IPS DF 6.9 (cell line): ENCODE results near the gene TMEM151B.

Experiments
- DNase-seq: peaks from one replicate; pipeline ENCODE4 v3.0.0-alpha.2; 2013; ENCODE audit warnings: low read depth, low spot score
- H3K27ac ChIP-seq: one replicate; pipeline ENCODE4 v1.5.1; 2013; ENCODE audit warnings: low read length, control low read depth
- H3K27me3 ChIP-seq: 2 replicates; pipeline ENCODE4 v1.6.1; 2013; ENCODE audit warnings: mild to moderate bottlenecking, low read length; ENCODE audit not compliant: control insufficient read depth, insufficient read depth
- H3K36me3 ChIP-seq: 2 replicates; pipeline ENCODE4 v1.6.1; 2013; ENCODE audit warnings: low read length; ENCODE audit not compliant: control insufficient read depth, insufficient read depth
- H3K4me1 ChIP-seq: 2 replicates; pipeline ENCODE4 v1.6.1; 2013; ENCODE audit warnings: low read length; ENCODE audit not compliant: control insufficient read depth, insufficient read depth
- H3K4me3 ChIP-seq: 2 replicates; pipeline ENCODE4 v1.5.1; 2013; ENCODE audit warnings: mild to moderate bottlenecking, low read length
- H3K9me3 ChIP-seq: 2 replicates; pipeline ENCODE4 v1.6.1; 2013; ENCODE audit warnings: low read length, inconsistent platforms; ENCODE audit not compliant: control insufficient read depth, insufficient read depth
- WGBS: extraction: QIAGEN DNeasy Blood & Tissue Kit; methylation state at CpG from one replicate; pipeline ENCODE4 v1.1.7; 2013; ENCODE audit warnings: mixed read lengths, missing lambda C conversion rate; ENCODE audit not compliant: insufficient read length, insufficient coverage; 5-methylcytosine and 5-hydroxymethylcytosine counted together

TMEM151B gene

DNA sequence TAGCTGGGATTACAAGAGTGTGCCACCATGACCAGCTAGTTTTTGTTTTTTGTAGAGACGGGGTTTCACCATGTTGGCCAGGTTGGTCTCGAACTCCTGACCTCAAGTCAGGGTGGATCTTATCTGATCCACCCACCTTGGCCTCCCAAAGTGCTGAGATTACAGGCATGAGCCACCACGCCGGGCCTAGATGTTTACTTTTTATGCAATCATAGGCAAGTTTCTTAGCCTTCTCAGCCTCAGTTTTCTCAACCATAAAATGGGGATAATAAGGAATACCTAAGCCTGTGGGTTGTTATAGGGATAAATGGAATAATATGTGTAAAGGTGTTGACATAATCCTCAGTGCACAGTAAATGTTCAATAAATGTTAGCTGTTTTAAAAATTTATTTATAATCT lies 82.0 kb downstream of the TMEM151B start:
- H3K27me3 ChIP-seq: no peaks in the 10 kb centered on the region
- H3K4me3 ChIP-seq: no peak overlapping the region
- no peaks in the 10 kb centered on the region for H3K9me3 ChIP-seq
- no peak overlapping the region for H3K27ac ChIP-seq
- H3K4me1 ChIP-seq: peaks cover 4% of the 10 kb centered on the region; the same call in 1 of the 2 replicates
- no peak for DNase-seq
- WGBS: no CpG with 5 or more reads among the region's 4 CpGs
- H3K36me3 ChIP-seq: no peaks in the 10 kb centered on the region

DNA sequence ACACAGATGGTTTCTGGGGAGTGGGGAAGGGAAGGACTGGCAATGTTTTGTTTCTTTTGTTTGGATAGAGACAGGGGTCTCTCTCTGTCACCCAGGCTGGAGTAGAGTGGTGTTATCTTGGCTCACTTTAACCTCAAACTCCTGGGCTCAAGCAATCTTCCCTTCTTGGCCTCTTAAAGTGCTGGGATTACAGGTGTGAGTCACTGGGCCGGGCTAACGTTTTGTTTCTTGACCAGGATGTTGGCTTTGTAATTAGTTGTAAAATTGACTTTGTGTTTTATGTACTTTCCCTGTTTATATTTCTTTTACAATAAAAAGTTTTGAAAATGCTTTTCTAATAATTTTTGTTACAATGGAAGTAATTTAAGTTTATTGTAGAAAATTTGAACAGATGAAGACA lies 83.1 kb downstream of the TMEM151B start:
- Histone ChIP-seq H3K27ac (no peak overlapping the region), H3K4me1 (peaks cover 4% of the 10 kb centered on the region; the same call in 1 of the 2 replicates), H3K4me3 (no peak overlapping the region), H3K36me3 (no peaks in the 10 kb centered on the region), H3K9me3 (no peaks in the 10 kb centered on the region), H3K27me3 (no peaks in the 10 kb centered on the region)
- no CpG with 5 or more reads among the region's 2 CpGs for WGBS
- DNase-seq: no peak

DNA sequence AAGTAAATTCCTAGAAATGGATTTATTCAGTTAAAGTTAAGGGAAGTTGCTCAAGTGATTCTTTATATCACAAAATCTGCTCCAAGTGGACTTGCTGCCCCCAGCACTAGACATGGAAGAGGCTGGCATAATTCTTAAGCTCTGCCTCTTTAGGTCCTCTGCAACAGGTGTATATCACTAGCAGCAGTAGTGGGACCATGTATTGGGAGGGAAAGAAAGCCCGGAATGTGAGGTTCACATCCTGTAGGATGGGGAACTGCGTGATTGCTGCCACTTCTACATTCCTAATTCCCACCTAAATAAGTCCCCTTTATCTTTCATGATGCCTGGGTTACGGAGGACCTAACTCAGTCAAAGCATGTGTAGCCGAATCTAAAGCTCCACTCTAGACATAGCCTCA lies 85.4 kb downstream of the TMEM151B start:
- Histone ChIP-seq H3K4me3 (no peak overlapping the region), H3K27ac (no peak overlapping the region), H3K27me3 (no peaks in the 10 kb centered on the region), H3K36me3 (no peaks in the 10 kb centered on the region), H3K4me1 (no peaks in the 10 kb centered on the region), H3K9me3 (no peaks in the 10 kb centered on the region)
- no peak for DNase-seq
- no CpG with 5 or more reads among the region's 4 CpGs for WGBS

DNA sequence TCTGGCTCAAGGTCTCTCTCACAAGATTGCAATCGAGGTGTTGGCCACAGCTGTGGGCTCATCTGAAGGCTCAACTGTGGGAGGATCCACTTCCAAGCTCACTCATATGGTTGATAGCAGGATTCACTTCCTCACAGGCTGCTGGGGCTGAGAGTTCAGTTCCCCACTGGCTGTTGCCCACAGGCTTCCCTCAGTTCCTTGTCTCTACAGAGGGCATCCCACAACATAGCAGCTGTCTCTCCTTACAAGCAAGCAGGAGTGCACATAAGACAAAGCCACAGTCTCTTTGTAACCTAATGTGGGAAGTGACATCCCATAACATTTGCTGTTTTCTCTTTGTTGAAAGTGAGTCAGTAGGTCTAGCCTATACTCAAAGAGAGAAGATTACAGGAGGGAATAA lies 86.2 kb downstream of the TMEM151B start:
- no peaks in the 10 kb centered on the region for H3K9me3 ChIP-seq
- DNase-seq: no peak
- H3K4me3 ChIP-seq: no peak overlapping the region
- H3K4me1 ChIP-seq: no peaks in the 10 kb centered on the region
- H3K36me3 ChIP-seq: no peaks in the 10 kb centered on the region
- no CpG with 5 or more reads among the region's 1 CpG for WGBS
- no peak overlapping the region for H3K27ac ChIP-seq
- H3K27me3 ChIP-seq: no peaks in the 10 kb centered on the region
